ENCODE measurements around the gene PVRIG. TPM values are rescaled to one million over a fixed set of nuclear protein-coding genes. Genes with fewer than 3 reads are reported as not detected.
"Not testable (repeated sequence)": the region's sequence is repeated elsewhere in the genome, so short reads cannot be mapped to it uniquely, and the experiment has no call there.

The PVRIG gene
- total RNA-seq = 3.1 TPM

- not testable (repeated sequence) for DNase-seq (ENCODE audit: low spot score)
Measured at GRCh38 chr7:100219801-100220585, at the start of gene PVRIG. PVRIG (plus strand) TSS chr7:100219949; CDS start chr7:100219971, 22 bp downstream.

GRCh38 chr7:100170101-100170897 is 49.5 kb upstream of the PVRIG start:
- no peak for DNase-seq (ENCODE audit: low spot score)

- DNase-seq (ENCODE audit: low spot score) = no peak
Measured at GRCh38 chr7:100171087-100171681, 48.6 kb upstream of the PVRIG start.

- no peak for DNase-seq (ENCODE audit: low spot score)
Measured at GRCh38 chr7:100171840-100172239, 47.9 kb upstream of the PVRIG start.

- DNase-seq (ENCODE audit: low spot score) = no peak
Measured at GRCh38 chr7:100173806-100174495, 45.8 kb upstream of the PVRIG start.

GRCh38 chr7:100174582-100174981 is 45.2 kb upstream of the PVRIG start:
- DNase-seq (ENCODE audit: low spot score) = no peak

GRCh38 chr7:100175296-100175935 is 44.3 kb upstream of the PVRIG start:
- DNase-seq (ENCODE audit: low spot score) = no peak

- DNase-seq (ENCODE audit: low spot score) = no peak
Measured at GRCh38 chr7:100176096-100177044, 43.4 kb upstream of the PVRIG start.

- DNase-seq (ENCODE audit: low spot score) = peak; percentile 97
Measured at GRCh38 chr7:100177045-100178001, 42.4 kb upstream of the PVRIG start, which contains the start of the genes GPC2 and STAG3. GPC2 (minus strand) TSS chr7:100177381; CDS start chr7:100177199, 182 bp downstream. STAG3 (plus strand) TSS chr7:100177918; CDS start chr7:100180557, 2,639 bp downstream.

- DNase-seq (ENCODE audit: low spot score) = not testable (repeated sequence)
Measured at GRCh38 chr7:100180084-100180483, 39.7 kb upstream of the PVRIG start.

- not testable (repeated sequence) for DNase-seq (ENCODE audit: low spot score)
Measured at GRCh38 chr7:100182616-100183015, 37.1 kb upstream of the PVRIG start.

GRCh38 chr7:100183090-100183489 is 36.7 kb upstream of the PVRIG start:
- not testable (repeated sequence) for DNase-seq (ENCODE audit: low spot score)

GRCh38 chr7:100185726-100186125 is 34.0 kb upstream of the PVRIG start:
- DNase-seq (ENCODE audit: low spot score) = no peak

GRCh38 chr7:100189061-100189460 is 30.7 kb upstream of the PVRIG start:
- DNase-seq (ENCODE audit: low spot score) = no peak

- DNase-seq (ENCODE audit: low spot score) = no peak
Measured at GRCh38 chr7:100190048-100190711, 29.6 kb upstream of the PVRIG start.

- no peak for DNase-seq (ENCODE audit: low spot score)
Measured at GRCh38 chr7:100191775-100192174, 28.0 kb upstream of the PVRIG start.

- not testable (repeated sequence) for DNase-seq (ENCODE audit: low spot score)
Measured at GRCh38 chr7:100192281-100192862, 27.4 kb upstream of the PVRIG start.

- no peak for DNase-seq (ENCODE audit: low spot score)
Measured at GRCh38 chr7:100192969-100193368, 26.8 kb upstream of the PVRIG start.

Measured in mucosa of gallbladder (tissue), 1 donor.